K562 (cell line): Measurements from ENCODE around the gene CHTF8. TPM values are rescaled to one million over a fixed set of nuclear protein-coding genes. Genes with fewer than 3 reads are reported as not detected.

Source experiments
- ATAC-seq: fragments of 200-7000 bp; cut with Tn5 transposase; 3 replicates; pipeline ENCODE4 v1.9.1; 2020; ENCODE audit warnings: moderate library complexity
- BruUV-seq: library from RNA; stranded (reverse); fragments of 400-500 nt; replicated peaks from 2 replicates; lab custom pipeline; 2021; lab: Mats Ljungman, UMichigan
- CTCF ChIA-PET: fragments of 300-600 bp; formaldehyde crosslinking; extraction: SDS; loops from one replicate; lab custom pipeline; 2021; ENCODE audit warnings: low intra/inter-chr PET ratio; lab: Yijun Ruan, JAX
- POLR2A ChIA-PET: fragments of 300-600, 350-650 bp; sonication (Branson Sonifier 250); formaldehyde crosslinking; extraction: SDS; loops from one replicate; lab custom pipeline; 2021; ENCODE audit warnings: antibody characterized with exemption, inconsistent platforms; lab: Yijun Ruan, JAX
- DNase-seq, 4 experiments: peaks; one replicate each; pipeline versions ENCODE4 v3.0.0 to v3.0.0-alpha.2; 2011 to 2018; ENCODE audit warnings: low spot score in 3 of 4, mixed read lengths in 3 of 4; ENCODE audit errors: extremely low read depth in 1 of 4
- FAIRE-seq: peaks from 2 replicates; lab custom pipeline; 2011; peaks lifted over from hg19 to GRCh38; lab: Jason Lieb, UNC
- H2AFZ ChIP-seq: 2 replicates; pipeline ENCODE4 v1.6.0; 2011; ENCODE audit warnings: low read depth, low read length, control low read depth, inconsistent platforms
- H3K27ac ChIP-seq: fragments of 200-600 bp; 3 replicates; pipeline ENCODE4 v1.8.0; 2011; ENCODE audit warnings: low read depth, mild to moderate bottlenecking, control low read depth, inconsistent platforms, low read length, moderate library complexity, mixed read lengths; ENCODE audit errors: extremely low read depth
- H3K27me3 ChIP-seq, 2 experiments: fragments of 300-600 bp in 1 of 2; 2 replicates in 1 of 2; 3 replicates in 1 of 2; pipeline versions ENCODE4 v1.6.0 to v1.8.0; 2011; ENCODE audit warnings: inconsistent platforms in 2 of 2, low read length in 2 of 2, mild to moderate bottlenecking in 1 of 2, mixed read lengths in 1 of 2, moderate library complexity in 1 of 2; ENCODE audit not compliant: control insufficient read depth in 2 of 2, insufficient read depth in 2 of 2
- H3K36me3 ChIP-seq: fragments of 300-600 bp; 3 replicates; pipeline ENCODE4 v1.8.0; 2011; ENCODE audit warnings: mild to moderate bottlenecking, low read length, inconsistent platforms; ENCODE audit not compliant: control insufficient read depth, insufficient read depth
- H3K4me1 ChIP-seq, 2 experiments: fragments of 200-600 bp in 1 of 2; replicated peaks in 1 of 2; 2 replicates in 1 of 2; 3 replicates in 1 of 2; pipeline versions ENCODE4 v1.5.1 to v1.8.0; 2011; ENCODE audit warnings: inconsistent platforms in 2 of 2, low read length in 2 of 2, mild to moderate bottlenecking in 1 of 2, mixed read lengths in 1 of 2, moderate library complexity in 1 of 2; ENCODE audit not compliant: control insufficient read depth in 2 of 2, insufficient read depth in 2 of 2
- H3K4me2 ChIP-seq: 2 replicates; pipeline ENCODE4 v1.6.1; 2011; ENCODE audit warnings: low read length, control low read depth, inconsistent platforms, mixed read lengths; ENCODE audit not compliant: insufficient read depth
- H3K4me3 ChIP-seq: fragments of 200-600 bp; sonication (generic), shearing (Covaris generic); 2 replicates; pipeline ENCODE4 v1.5.1; 2016; ENCODE audit warnings: control low read depth, inconsistent platforms
- H3K79me2 ChIP-seq: fragments of 200-600 bp; 3 replicates; pipeline ENCODE4 v1.8.0; 2011; ENCODE audit warnings: low read length, inconsistent platforms; ENCODE audit not compliant: control insufficient read depth, insufficient read depth
- H3K9ac ChIP-seq, 2 experiments: 2 replicates each; pipeline versions ENCODE4 v1.6.0 to v1.6.1; 2011; ENCODE audit warnings: low read depth in 2 of 2, low read length in 2 of 2, control low read depth in 1 of 2, inconsistent platforms in 1 of 2, mild to moderate bottlenecking in 1 of 2, mixed read lengths in 1 of 2; ENCODE audit not compliant: insufficient read depth in 1 of 2
- H3K9me1 ChIP-seq: one replicate; pipeline ENCODE4 v1.6.0; 2011; ENCODE audit warnings: inconsistent platforms, mild to moderate bottlenecking, low read length, moderate library complexity; ENCODE audit not compliant: control insufficient read depth, insufficient read depth
- H3K9me3 ChIP-seq: replicated peaks from 2 replicates; pipeline ENCODE4 v1.5.1; 2011; ENCODE audit warnings: low read depth, low read length, inconsistent platforms; ENCODE audit not compliant: control insufficient read depth, insufficient read depth
- H4K20me1 ChIP-seq: replicated peaks from 2 replicates; pipeline ENCODE4 v1.6.1; 2011; ENCODE audit warnings: low read length, inconsistent platforms, mixed read lengths; ENCODE audit not compliant: control insufficient read depth, insufficient read depth
- ASH1L ChIP-seq: fragments of 450-650 bp; IDR thresholded peaks from 2 replicates; pipeline ENCODE4 v1.6.1; 2018; ENCODE audit warnings: borderline replicate concordance, mild to moderate bottlenecking, low read depth; ENCODE audit not compliant: partially characterized antibody
- CREM ChIP-seq: IDR thresholded peaks from 2 replicates; pipeline ENCODE4 v1.6.1; 2014; ENCODE audit warnings: antibody characterized with exemption, low read depth
- JUND ChIP-seq, 2 experiments: IDR thresholded peaks; 2 replicates in 1 of 2; 3 replicates in 1 of 2; pipeline ENCODE4 v1.6.1; 2011; ENCODE audit warnings: borderline replicate concordance in 2 of 2, low read depth in 2 of 2, low read length in 2 of 2, improper control_type of control experiment in 1 of 2, missing biosample characterization in 1 of 2, missing genetic modification characterization in 1 of 2, missing genetic modification reagents in 1 of 2
- MYNN ChIP-seq, 2 experiments: sonication (generic); formaldehyde crosslinking in 1 of 2; IDR thresholded peaks; 2 replicates each; pipeline versions ENCODE4 v1.5.0 to v1.6.1; 2016 to 2020; ENCODE audit warnings: antibody characterized with exemption in 1 of 2, missing genetic modification reagents in 1 of 2
- REST ChIP-seq, 2 experiments: fragments of 450-650 bp; formaldehyde crosslinking in 1 of 2; IDR thresholded peaks; 2 replicates each; pipeline versions ENCODE4 v1.4.0 to v1.6.1; 2014 to 2020; ENCODE audit warnings: mild to moderate bottlenecking in 2 of 2, borderline replicate concordance in 1 of 2, low read depth in 1 of 2
- SP2 ChIP-seq: IDR thresholded peaks from 2 replicates; pipeline ENCODE4 v1.6.1; 2011; ENCODE audit warnings: mild to moderate bottlenecking, low read depth, low read length, moderate library complexity; ENCODE audit not compliant: poor library complexity, severe bottlenecking; ENCODE audit errors: extremely low read depth
- ZNF232 ChIP-seq: sonication (generic); formaldehyde crosslinking; IDR thresholded peaks from 2 replicates; pipeline ENCODE4 v1.8.0; 2022; ENCODE audit warnings: mild to moderate bottlenecking, missing genetic modification reagents
- ZSCAN32 ChIP-seq: fragments of 450-650 bp; formaldehyde crosslinking; IDR thresholded peaks from 2 replicates; pipeline ENCODE4 v1.4.0; 2020; ENCODE audit warnings: mild to moderate bottlenecking, moderate library complexity
- WGBS: fragments of 100-300 bp; shearing (Covaris generic); methylation state at CpG from one replicate; pipeline ENCODE4 v1.1.6; 2016; ENCODE audit warnings: low coverage, mixed read lengths; ENCODE audit not compliant: insufficient coverage; ENCODE audit errors: missing lambda C conversion rate; 5-methylcytosine and 5-hydroxymethylcytosine counted together
- in situ Hi-C: fragments of 300-500 bp; cut with MboI; formaldehyde crosslinking; loops from 4 replicates; pipeline ENCODE4 v1.15.0; 2018; ENCODE audit warnings: inconsistent platforms, mixed read lengths
- intact Hi-C: fragments of 100-400 bp; cut with micrococcal nuclease; formaldehyde crosslinking; loops from 2 replicates; pipeline ENCODE4 v1.14.2; 2022
- polyA plus RNA-seq, 8 experiments: library from polyadenylated mRNA; depleted of rRNA in 4 of 8; stranded (reverse) in 5 of 8; unstranded in 3 of 8; fragments of >200 nt; fragmentation: Nextera tagmentation in 2 of 8; fragmentation: Illumina TruSeq in 1 of 8; extraction: Ambion mirVana in 2 of 8; extraction: Trizol in 1 of 8; gene quantifications; 2 replicates each; pipeline versions ENCODE4 v1.2.1 to v1.2.3, GENCODE V29; 2011 to 2014; ENCODE audit warnings: inconsistent platforms in 1 of 8, missing spikeins in 1 of 8
- total RNA-seq, 7 experiments: library from RNA; depleted of rRNA in 6 of 7; stranded (reverse); fragments of >200 nt in 6 of 7; fragmentation: Illumina TruSeq in 2 of 7; extraction: Trizol in 2 of 7; gene quantifications; 2 replicates each; pipeline versions ENCODE4 v1.2.1 to v1.2.3, GENCODE V29; 2011 to 2021; ENCODE audit warnings: low replicate concordance in 1 of 7
- TF ChIP-seq, protein P1 (sequence below): fragments of 450-650 bp; IDR thresholded peaks from 2 replicates; pipeline ENCODE4 v1.6.1; 2018; ENCODE audit not compliant: partially characterized antibody

The CHTF8 gene
- total and polyA plus RNA-seq, 9 of the 15 experiments (the other 6 are each of a cell fraction or from before 2014, with no cell fraction given), result 20.2 to 199 (median 108) TPM

DNA sequence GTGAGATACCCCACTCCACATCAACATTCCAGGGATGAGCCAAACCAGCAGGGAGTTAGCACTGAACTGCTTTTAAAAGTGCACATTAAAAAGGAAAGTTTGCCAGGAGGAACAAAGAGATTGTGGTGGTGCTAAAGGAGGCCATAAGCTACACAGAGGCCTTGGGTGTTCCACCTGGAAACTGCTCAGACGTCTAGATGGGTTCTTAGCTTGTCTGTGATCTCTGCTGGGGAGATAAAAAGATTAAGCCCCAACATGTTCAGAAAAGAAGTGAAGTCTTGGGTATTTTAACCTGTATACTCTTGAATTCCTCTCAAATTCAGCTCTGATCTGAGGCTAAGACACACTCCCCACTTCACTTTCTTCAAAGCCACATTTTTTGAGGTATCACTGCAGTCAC, 16.6 kb downstream of the CHTF8 start:
- WGBS, result 11% methylated on average over 1 of the region's 1 CpG
- in situ Hi-C loops, result loop anchor here (10.0 kb wide), 2 partner anchors 411 to 591 kb away; no protein-coding TSS in a partner anchor
- CTCF ChIA-PET, result no interaction called here
- H2AFZ ChIP-seq, result no peak overlapping the region
- no peak overlapping the region for H3K27ac ChIP-seq
- peaks cover 52% of the 10 kb centered on the region for H3K36me3 ChIP-seq
- H3K9ac ChIP-seq, result no peak overlapping the region
- FAIRE-seq (no peak), ATAC-seq (no peak), DNase-seq (no peak)
- peaks cover 7 to 16% of the 10 kb centered on the region in 2 experiments; a peak in 4 of 5 replicates for H3K4me1 ChIP-seq
- POLR2A ChIA-PET, result interaction anchor here (1.1 to 1.3 kb wide), 3 partner anchors 8 to 467 kb away, joined by 3 to 4 read pairs (median 4); no protein-coding TSS in a partner anchor
- no TSS peak for BruUV-seq
- intact Hi-C loops, result loop anchor here (10.0 kb wide), 1 partner anchor 591 kb away; no protein-coding TSS in a partner anchor
- no peaks in the 10 kb centered on the region for H3K27me3 ChIP-seq
- no peak overlapping the region for H3K4me2 ChIP-seq
- H4K20me1 ChIP-seq, result peaks cover 10% of the 10 kb centered on the region; the same call in 1 of the 2 replicates
- H3K4me3 ChIP-seq, result no peak overlapping the region
- H3K9me1 ChIP-seq, result peaks cover 10% of the 10 kb centered on the region
- H3K9me3 ChIP-seq, result no peaks in the 10 kb centered on the region
- H3K79me2 ChIP-seq, result no peaks in the 10 kb centered on the region
- TF ChIP-seq MYNN (IDR thresholded peaks at IDR 0.05), result no peak
- TF ChIP-seq MYNN (CRISPR knock-in tag; IDR thresholded peaks at IDR 0.05), result no peak
- TF ChIP-seq, protein P1, sequence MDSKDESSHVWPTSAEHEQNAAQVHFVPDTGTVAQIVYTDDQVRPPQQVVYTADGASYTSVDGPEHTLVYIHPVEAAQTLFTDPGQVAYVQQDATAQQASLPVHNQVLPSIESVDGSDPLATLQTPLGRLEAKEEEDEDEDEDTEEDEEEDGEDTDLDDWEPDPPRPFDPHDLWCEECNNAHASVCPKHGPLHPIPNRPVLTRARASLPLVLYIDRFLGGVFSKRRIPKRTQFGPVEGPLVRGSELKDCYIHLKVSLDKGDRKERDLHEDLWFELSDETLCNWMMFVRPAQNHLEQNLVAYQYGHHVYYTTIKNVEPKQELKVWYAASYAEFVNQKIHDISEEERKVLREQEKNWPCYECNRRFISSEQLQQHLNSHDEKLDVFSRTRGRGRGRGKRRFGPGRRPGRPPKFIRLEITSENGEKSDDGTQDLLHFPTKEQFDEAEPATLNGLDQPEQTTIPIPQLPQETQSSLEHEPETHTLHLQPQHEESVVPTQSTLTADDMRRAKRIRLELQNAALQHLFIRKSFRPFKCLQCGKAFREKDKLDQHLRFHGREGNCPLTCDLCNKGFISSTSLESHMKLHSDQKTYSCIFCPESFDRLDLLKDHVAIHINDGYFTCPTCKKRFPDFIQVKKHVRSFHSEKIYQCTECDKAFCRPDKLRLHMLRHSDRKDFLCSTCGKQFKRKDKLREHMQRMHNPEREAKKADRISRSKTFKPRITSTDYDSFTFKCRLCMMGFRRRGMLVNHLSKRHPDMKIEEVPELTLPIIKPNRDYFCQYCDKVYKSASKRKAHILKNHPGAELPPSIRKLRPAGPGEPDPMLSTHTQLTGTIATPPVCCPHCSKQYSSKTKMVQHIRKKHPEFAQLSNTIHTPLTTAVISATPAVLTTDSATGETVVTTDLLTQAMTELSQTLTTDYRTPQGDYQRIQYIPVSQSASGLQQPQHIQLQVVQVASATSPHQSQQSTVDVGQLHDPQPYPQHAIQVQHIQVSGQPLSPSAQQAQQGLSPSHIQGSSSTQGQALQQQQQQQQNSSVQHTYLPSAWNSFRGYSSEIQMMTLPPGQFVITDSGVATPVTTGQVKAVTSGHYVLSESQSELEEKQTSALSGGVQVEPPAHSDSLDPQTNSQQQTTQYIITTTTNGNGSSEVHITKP, result no peak
- no peak for TF ChIP-seq ZNF232 (CRISPR knock-in tag)
- TF ChIP-seq JUND (IDR thresholded peaks at IDR 0.05; ENCODE audit: borderline replicate concordance, low read depth, low read length), result no peak
- no peak for TF ChIP-seq JUND (tag; IDR thresholded peaks at IDR 0.05; ENCODE audit: borderline replicate concordance, low read depth, low read length)
- TF ChIP-seq REST (IDR thresholded peaks at IDR 0.05; ENCODE audit: borderline replicate concordance), result no peak
- no peak for TF ChIP-seq REST (CRISPR knock-in tag; IDR thresholded peaks at IDR 0.05; ENCODE audit: low read depth)
- no peak for TF ChIP-seq CREM
- no peak for TF ChIP-seq SP2
- no peak for TF ChIP-seq ASH1L
- no peak for TF ChIP-seq ZSCAN32 (CRISPR knock-in tag)
